SK-N-MC (cell line): ENCODE results near the gene CD2AP.

Experiments used
- EZH2 ChIP-seq: fragments of 200-600 bp; sonication (generic); IDR thresholded peaks from one replicate; pipeline ENCODE4 v1.6.1; 2017; ENCODE audit warnings: antibody characterized with exemption
- FOXP2 ChIP-seq: optimal IDR thresholded peaks from 2 replicates; pipeline ENCODE3; 2011; ENCODE audit warnings: mild to moderate bottlenecking, moderate library complexity; ENCODE audit not compliant: insufficient read depth; ENCODE audit errors: extremely low read length, control extremely low read depth
- POLR2AphosphoS5 ChIP-seq: IDR thresholded peaks from 2 replicates; pipeline ENCODE4 v1.6.1; 2012; ENCODE audit warnings: mild to moderate bottlenecking, low read depth, low read length, borderline replicate concordance

- no peak for TF ChIP-seq POLR2AphosphoS5
- TF ChIP-seq EZH2, result no peak
- no peak for TF ChIP-seq FOXP2
Measured at GRCh38 chr6:47634210-47635047, 156.8 kb downstream of the CD2AP start.
